ENCODE data around the gene CELF1.

The CELF1 gene

DNA sequence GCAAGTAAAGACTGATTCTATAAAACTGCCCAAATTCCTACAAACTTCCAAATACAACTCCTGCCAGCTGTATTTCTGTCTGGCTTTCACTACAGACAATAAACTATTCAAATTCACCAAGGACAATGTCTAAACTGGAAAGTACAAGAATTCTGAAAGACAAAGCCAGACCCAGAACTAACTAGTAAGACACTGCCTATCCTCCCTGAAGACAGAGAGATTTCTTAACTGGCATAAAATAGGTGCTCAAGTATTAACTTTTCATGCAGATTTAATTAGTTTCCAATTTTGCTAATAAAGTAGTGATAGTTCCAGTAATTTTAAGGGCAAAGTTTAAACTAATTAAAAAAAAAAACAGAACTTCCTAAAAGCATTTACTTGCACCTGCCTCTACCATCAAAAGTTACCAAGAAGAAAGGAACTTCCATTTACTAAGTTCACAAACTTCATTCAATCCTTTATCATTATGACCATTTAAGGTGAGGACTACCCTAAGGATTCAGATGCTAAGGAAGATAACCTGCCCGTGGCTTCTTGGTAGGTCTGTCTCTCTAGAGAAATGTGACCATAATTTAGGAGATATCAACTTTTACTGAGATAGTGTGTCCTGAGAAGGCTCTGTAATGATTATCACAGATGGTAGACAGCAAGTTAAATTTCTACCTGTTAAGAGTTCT is 45.2 kb downstream of the CELF1 start:
- no peak for DNase-seq

DNA sequence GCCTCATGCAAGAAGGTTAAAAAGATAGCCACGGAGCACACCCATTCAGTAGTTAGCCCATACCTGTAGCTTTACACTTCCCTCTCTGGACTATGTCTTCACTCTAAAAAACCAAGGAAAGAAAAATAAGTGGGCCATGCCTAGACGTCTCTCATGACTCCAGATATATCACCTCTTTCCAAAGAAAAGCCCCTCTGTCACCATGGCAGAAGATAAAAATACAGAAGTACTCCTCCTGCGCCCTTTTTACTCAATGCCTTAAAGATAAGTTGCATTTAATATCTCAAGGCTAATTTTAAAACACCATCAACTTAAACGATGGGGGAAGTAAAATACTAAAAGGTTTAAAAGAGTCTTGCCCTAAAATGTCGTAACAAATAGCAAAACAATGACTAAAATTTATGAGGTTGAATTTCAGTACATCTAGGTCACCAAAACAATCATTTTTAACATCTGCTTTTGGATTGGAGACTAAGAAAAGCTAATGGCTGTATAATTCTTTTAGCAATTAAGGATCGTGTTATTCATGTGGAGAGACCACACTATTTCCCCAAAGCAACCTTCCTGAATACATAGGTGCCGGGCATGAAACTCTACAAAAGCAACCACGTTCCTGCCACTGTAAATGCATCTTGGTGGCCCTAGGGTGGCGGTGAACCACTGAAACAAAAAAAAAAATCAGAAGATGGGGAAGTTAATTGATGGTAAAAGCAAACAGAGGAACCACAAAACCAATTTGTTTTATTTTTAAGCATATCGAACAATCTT is 46.0 kb downstream of the CELF1 start:
- no peak for DNase-seq

DNA sequence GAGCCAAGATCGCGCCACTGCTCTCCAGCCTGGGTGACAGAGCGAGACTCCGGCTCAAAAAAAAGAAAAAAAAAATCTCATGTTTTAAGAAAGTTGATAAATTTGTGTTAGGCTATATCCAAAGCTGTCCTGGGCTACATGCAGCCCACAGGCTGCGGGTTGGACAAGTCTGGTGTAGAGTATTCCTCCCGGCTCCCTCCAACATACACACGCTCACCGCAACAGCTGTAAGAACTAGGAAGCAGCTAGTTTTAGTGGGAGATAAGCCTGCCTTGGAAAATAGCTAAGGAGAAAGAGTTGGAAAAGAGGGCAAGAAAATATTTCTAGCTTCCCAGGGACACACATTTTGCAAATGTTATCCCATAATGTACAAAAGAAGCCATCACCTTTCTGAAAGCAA is 46.6 kb downstream of the CELF1 start:
- DNase-seq: no peak

DNA sequence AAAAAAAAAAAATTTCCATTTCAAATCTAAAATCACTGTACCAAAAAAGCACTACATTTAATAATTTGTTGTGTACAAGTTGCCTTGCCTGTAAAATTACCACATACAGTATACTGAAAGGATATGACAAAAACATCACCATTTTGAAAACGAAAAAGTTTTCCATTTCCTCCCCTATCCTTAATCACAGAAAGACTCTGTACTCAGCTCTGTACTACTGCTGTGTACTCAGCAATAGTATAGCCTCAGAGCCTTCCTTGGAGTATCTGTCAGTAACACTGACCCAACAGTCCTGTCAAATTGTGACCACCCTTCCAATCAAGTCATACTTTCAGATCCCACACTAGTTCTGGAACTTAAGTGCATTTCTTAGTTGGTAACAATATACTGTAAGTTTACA is 48.0 kb downstream of the CELF1 start:
- no peak for DNase-seq

DNA sequence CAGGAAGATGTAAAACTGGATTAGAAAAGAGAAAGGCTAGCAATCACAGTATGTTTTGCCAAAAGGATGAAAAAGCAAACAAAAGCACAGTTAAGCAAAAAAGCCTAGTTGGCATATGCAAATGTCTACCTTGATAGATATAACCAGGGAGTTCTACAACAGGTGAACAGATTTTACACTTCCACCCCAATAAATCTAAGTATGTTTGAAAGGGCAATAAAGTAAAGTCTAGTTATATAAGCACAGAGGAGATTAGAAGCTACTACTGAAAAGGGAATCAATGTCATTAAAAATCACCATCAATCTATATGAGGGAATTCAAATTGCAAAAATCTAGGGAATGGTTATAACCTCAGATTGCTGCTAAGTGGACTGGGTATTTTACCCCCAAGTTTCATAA is 49.7 kb downstream of the CELF1 start:
- no peak for DNase-seq

DNA sequence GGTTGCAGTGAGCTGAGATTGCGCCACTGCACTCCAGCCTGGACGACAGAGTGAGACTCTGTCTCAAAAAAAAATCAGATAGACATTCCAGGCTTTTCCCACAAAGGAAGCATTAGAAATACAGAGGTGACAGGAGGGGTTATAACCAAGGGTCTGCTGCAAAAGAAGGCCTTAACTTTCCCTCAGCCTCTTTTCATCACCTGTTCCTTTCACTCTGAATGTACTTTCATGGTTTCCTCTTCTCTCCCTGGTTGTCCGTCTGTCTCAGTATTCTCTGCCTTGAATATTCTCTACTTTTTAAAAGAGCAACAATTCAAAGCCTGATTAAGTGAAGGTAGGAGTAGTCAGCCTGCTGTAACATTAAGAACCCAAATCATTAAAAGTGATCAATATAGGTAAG is 50.2 kb downstream of the CELF1 start:
- no peak for DNase-seq

DNA sequence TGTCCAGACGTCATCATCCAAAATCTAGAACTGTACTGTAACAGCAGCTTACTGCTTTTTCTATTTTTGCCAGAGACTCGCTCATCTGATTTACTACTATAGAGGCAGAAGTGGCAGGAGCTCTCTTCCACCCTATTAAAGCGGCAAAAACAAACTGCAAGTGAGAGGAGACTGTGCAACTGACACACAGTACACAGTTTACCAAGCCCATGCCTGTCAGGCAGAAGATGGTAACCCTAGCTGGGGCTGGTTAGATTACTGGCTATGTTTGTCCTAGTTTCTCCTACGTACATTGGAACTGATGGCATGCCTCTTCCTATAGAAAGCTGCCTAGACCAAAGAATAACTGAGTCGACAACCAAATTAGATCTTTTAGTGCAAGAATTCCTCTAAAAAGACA is 51.8 kb downstream of the CELF1 start:
- no peak for DNase-seq

DNA sequence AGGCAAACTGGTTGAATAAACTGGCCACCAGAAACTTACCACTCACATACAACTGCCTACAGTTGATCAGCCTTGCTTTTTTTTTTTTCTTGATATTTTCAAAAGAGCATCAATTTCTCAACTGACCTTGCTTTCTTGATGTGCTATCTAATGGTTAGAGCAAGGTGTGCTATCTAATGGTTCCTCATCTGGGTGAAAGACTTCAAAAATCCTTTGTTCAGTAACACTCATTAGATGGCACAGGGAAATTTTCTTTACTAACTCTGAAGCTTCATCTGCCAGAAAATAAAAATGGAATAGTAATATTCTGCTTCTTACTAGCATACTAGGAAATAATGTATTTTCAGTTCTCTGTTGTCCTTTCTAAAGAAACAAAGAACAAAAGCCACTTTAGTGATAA is 52.8 kb downstream of the CELF1 start:
- no peak for DNase-seq

DNA sequence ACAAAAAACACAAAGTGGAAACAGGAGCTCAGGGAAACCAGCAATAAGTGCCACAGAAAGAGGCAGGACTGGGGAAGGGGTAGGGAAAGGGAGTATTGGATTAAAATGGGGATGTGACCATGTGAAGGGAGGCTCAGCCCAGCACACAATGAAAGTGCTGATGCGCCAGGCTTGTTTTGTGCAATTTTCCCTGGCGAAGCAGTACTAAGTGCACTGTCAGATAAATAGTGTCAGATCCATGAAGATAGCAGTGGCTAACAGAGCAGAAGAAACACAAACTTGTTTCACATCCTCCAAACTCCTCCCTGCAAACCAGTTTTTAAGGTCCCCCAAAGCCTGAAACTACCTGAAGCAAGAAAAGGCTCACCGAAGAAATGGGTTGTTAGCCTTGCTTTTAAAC is 53.3 kb downstream of the CELF1 start:
- DNase-seq: no peak

DNA sequence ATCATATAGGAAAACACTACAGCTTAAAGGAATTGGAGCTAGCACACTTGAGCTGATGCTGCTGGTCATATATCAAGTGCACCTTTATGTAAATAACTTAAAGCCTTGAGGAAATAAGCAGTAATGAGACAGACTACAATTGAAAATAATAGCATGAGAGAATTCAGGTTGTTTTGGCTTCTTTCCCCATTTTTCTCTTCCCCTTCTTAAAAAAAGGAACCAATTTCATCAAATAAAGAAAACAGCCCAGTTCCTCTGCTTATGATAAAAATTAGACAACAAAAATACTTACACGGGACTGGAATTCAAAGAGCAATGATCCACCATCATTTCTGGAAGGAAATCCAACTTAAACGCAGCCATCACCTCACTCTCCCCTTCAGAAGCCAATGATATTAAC is 53.8 kb downstream of the CELF1 start:
- no peak for DNase-seq

DNA sequence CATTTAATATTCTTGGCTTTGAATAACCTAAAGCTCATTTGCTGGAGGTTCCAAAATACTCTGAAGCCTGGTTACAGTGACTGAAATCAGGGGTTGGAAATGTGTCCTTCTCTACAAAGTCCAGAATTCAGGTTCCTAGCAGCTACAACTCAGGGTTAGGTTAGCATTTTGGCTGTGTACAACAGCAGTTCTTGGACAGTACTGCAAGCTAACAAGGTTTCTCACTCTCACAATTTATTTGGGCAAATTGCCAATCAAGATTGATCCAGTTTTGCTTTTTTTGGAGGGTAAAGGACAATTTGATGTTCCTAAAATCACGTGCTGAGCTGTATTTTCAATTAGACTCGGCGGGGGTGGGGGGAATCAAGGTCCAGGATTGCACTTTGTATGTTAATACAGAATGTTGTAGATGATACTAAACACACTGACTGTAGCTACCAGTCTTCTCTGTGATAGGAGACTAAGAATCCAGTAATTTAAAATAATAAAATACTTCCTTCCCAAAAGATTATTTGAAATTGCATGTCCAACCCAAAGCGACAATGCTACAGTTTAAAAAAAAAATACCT is 54.3 kb downstream of the CELF1 start:
- DNase-seq: no peak

DNA sequence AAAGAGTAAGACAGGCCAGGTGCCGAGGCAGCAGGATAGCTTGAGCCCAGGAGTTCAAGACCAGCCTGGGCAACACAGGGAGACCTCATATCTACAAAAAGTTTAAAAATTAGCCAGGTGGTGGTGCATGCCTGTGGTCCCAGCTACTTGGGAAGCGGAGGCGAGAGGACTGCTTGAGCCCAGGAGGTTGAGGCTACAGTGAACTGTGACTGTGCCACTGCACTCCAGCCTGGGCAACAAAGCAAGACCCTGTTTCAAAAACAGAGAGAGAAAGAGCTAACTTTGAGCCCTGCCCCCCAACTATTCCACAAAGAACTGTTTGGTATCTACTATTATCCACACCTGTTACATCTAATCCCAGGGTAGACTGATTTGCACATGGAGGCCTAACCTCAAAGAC is 54.8 kb downstream of the CELF1 start:
- no peak for DNase-seq

DNA sequence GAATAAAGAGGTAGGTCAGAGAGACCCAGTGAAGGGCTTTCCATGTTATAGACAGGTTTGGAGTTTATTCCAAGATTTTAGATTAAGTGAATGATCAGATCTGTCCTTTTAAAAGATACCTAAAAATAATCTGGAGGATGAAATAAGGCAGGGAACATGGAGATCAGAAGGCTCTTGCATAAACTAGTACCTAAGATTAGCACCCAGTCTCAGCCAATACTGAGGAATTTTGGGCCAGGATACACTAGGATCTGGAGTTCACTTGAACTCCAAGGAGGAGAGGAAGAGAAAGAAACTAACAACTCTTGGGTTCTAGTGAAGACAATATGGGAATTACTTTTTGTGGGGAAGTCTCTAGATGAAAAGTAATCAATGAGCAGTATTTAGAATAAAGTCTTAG is 56.1 kb downstream of the CELF1 start:
- DNase-seq: no peak

DNA sequence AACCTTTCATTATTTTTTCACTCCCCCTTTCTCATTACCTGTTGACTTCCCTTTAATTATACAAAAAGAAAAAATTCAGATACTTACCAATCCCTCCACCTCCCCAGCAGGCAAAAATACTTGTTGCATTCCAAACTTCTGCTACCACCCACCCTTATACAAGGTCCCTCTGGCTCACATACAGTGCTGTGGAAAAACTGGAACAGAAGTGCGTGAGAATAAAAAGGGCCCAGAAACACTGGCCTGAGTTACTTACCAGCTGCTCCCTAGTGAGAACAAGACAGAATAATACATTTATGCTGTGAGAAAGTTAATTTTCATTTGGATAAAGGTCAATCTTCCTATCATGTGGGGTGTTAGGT is 57.1 kb downstream of the CELF1 start:
- DNase-seq: no peak

DNA sequence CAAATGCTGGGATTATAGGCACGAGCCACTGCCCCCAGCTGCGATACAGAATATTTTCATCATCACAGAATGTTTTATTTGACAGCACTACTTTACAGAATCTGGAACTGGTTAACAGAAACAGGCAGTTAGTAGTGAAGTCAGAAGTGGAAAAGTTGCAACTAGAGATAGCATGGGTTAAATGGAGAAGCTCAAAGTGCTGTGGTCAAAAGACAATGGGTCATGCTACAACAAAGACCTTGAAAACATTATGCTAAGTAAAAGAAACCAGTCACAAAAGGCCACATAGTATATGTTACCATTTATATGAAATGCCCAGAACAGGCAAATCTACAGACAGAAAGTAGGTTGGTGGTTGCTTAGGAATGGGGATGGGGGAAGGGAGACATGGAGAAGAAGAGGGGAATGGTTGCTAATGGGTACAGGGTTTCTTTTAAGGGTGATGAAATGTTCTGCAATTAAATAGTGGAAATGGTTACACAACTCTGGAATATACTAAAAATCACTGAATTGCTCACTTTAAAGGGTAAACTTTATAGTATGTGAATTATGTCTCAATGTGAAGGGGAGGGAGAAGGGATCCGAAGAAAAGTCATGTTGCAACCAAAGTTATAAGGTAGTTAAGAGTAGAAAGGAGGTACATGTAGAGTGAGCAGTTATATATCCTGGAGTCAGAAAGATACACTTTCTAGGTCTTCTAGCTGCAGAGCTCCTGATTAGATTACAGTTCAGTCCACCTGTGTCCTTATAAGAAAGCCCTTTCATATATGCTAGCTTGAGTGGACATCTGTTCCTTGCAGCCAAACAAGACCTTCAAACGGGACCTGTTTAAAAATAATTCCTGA is 57.7 kb downstream of the CELF1 start:
- no peak for DNase-seq

DNA sequence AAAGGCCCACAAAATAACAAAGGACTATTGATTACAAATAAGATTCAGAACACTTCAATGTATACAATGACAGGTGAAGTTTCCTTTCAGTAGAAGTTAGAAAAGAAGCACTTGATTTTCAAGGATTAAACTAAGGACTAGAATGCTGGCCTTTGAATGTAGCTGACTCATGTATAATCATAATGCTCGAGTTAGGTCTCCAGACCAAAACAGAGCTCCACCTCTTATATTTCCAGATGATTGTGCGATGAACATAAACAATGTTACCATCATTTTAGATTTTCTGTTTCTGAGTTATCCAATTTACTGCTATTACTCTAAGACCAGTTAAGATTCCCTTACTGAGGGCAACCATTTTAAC is 63.6 kb downstream of the CELF1 start:
- no peak for DNase-seq

DNA sequence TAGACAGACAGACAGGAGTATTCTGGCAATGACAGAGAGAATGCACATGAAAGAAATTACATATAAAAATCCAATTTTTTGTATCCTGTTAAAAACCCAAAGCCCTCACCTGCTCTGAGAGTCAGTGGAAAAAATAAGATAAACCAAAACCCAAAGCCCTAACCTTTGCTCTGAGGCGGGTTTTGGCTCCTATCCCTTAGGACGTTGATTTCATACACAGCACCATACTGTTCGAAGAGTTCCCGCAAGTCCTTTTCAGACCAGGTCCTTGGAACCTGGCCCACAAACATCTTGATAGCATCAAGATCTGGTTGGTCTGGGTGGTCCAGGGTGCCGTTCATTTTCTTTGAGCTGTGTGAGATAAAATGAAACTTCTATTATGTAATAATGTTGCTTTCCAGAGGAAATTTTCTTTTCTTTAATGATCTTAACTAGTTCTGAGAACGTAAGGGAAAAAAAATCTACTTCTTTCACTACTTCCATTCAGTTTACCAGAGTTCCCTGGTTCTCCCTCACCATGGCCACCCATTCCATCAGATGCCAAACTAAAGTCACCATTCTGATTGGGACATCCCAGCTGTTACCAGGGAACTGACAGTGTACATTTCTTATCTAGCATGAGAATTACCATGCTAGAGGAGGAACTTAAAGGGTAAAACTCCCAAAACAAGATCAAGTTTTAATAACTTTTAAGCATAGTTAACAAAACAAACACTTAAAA is 64.1 kb downstream of the CELF1 start:
- no peak for DNase-seq

DNA sequence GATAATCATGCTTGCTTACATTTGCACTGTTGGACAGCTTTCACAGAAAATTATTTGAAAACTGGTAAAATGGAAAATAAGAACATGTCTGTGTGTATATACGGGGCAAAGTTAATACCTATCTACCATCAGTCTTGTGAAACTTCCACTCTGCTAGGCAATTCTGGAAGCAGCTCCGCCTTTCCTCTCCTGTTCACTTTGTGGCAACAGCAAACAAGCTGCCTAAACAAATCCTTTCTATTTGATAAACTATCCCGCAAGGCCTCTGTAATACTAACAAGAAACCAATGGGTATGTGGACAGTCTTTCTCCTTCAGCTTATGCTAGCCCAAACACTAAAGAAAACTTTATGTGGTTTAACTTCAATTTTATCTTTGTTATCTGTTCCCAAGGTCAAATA is 64.8 kb downstream of the CELF1 start:
- DNase-seq: no peak

DNA sequence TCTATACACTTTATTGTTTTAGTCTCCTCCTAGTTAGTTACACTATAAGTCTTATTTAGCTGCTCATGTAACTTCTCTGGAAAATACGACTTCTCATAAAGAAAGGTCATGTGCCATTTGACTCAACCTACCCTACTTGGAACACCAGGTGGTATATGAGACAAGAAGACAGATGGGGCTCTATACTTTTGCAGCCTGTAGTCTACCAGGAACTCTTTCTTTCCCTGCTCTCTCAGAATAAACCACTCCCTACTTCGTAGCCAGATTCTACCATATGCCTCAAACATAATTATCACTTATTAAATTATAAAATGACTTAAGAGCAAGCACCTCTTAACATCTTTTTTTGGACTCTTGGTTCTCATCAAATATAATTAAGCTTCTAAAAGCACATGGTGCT is 65.5 kb downstream of the CELF1 start:
- DNase-seq: no peak

DNA sequence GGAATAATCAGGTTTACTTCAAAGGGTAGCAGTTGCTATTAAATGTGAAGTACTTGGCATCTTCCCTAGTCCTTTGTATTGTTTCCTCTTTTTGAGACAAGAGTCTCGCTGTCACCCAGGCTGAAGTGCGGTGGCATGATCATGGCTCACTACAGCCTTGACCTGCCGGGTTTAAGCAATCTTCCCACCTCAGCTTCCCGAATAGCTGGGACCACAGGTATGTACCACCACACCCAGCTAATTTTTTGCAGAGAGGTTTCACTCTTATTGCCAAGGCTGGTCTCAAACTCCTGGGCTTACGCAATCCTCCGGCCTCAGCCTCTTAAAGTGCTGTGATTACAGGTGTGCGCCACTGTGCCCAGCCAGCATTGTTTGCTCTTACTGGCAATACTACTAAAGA is 67.8 kb downstream of the CELF1 start:
- DNase-seq: no peak

DNA sequence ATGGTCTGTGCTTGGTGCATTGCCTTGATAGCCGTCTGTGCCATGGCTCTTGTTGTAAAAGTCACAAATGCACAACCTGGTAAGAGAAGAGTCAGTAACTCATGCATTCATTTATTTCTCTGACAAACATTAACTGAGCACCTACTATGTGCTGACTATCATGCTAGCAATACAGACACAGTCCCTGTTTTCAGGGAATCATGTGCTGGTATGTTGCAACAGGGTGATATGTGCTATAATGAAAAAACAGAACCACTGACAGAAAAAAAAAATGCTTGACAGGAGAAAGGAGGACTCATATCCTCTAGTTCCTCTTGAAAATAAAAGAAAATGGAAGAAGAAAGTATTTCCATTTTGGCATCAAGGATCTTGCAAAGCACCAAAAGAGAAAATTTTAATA is 69.5 kb downstream of the CELF1 start:
- no peak for DNase-seq

DNA sequence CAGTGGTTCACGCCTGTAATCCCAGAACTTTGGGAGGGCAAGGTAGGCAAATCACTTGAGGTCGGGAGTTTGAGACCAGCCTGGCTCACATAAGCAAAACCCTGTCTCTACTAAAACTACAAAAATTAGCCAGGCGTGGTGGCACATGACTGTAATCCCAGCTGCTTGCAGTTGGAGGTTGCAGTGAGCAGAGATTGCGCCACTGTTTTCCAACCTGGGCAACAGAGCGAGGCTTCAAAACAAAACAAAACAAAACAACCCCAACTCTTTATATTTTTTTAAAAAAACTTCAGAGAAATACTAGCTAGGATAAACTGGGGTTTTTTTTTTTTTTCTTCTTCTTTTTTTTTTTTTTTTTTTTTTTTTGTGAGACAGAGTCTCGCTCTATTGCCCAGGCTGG is 72.2 kb downstream of the CELF1 start:
- DNase-seq: no peak

DNA sequence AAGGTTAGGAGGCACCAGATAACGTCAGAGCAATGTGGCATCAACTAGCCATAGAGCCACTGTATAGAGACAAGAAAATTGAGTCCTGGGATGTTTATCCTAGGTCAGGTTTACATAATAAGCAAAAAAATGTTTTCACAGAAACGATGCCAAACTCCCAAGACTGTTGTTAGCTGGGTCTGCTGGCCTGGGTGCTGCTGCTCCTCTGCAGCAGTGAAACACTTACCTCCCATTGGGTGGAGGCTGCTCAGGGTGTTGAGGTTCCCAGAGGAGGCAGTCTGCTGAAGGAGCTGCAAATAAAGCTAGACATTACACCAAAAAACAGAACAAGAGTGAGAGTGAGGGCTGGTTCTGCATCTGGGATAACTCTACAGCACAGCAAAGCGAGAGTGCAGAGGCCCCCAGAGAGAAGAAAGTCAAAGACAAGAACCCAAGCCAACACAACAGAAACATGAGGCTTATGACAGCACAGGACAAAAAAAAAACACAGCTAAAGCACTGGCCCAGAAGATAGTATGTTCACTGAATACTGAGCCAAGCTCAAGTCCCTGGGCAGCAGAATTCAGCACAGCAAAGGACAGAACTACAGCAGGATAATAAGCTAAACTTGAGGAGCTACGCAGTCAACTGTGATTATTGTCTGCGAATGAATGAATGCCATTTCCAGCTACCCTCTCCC is 74.1 kb downstream of the CELF1 start:
- DNase-seq: no peak
